ENCODE results near the gene VIT.

VIT gene

DNA sequence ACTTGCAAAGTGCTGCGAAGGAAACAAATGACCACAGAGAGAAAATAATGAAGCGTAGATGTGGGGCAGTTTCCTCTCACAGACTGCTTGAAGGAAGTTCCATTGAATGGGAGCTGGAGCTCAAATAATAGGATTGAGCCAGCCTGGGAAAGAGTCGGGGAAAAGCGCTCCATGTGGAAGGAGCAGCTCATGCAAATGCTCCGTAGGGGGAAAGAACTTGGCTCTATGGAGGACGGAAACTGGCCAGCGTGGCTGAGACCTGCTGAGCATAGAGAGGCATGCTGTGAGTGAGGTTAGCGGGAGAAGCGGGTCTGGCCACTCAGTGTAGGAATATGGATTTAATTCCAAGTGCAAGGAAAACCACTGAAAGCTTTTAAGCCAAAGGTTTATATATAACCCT, 28.6 kb upstream of the VIT start:
- no peak overlapping the region for H3K4me3 ChIP-seq (ENCODE audit: low read depth, low read length)
- TF ChIP-seq, protein P1, sequence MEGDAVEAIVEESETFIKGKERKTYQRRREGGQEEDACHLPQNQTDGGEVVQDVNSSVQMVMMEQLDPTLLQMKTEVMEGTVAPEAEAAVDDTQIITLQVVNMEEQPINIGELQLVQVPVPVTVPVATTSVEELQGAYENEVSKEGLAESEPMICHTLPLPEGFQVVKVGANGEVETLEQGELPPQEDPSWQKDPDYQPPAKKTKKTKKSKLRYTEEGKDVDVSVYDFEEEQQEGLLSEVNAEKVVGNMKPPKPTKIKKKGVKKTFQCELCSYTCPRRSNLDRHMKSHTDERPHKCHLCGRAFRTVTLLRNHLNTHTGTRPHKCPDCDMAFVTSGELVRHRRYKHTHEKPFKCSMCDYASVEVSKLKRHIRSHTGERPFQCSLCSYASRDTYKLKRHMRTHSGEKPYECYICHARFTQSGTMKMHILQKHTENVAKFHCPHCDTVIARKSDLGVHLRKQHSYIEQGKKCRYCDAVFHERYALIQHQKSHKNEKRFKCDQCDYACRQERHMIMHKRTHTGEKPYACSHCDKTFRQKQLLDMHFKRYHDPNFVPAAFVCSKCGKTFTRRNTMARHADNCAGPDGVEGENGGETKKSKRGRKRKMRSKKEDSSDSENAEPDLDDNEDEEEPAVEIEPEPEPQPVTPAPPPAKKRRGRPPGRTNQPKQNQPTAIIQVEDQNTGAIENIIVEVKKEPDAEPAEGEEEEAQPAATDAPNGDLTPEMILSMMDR (IDR thresholded peaks at IDR 0.05; ENCODE audit: low read depth, low read length): no peak

DNA sequence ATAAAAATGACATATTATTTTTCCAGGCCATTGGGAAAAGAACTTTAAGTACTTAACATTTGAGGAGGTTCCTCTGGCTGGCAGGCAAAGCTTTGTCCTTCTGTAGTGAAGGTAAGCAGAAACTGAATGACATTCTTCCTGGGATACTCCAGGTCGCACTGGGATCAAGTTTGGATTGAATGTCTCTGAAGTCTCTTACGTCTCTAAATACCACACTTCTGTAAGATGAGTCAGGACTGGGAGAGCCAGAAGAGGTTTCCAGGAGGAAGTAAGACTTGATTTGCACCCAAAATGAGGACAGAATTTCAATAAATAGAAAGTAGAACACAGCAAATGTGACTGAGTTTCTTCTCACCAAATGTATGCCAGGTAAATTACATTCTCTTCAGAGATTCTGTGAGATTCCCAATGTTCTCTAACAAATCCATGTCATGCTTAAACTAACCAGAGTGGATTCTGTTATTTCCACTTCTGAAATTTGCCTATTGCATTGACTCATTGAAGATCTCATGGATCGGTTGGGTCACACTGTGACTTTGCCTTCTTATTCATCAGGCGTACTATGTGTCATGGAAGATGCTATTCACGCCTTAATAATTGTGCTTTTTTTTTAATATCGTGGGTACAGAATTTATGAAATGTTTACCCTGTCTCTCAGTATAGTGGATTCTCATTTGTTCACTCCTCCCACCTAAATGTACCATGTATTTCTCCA, 25.5 kb upstream of the VIT start:
- H3K4me3 ChIP-seq (ENCODE audit: low read depth, low read length): no peak overlapping the region
- TF ChIP-seq, protein P1 (IDR thresholded peaks at IDR 0.05; ENCODE audit: low read depth, low read length): no peak

DNA sequence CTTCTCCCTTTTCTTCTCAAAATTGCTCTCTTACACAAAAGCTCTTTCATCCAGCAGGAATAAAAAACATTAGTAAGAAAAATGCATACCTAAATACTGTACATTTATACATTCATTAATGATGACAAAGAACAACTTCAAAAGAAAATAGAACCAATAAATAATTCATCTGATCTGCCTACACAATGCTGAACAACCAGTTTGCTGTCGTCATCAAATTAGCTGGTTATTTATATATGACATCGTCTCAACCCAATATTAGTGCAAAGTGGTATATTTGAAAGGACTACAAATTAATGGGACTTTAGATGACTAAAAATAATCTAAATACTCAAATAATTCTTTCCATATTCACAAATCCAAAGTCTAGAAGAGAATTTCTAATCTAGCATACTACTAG, 24.8 kb upstream of the VIT start:
- TF ChIP-seq, protein P1 (IDR thresholded peaks at IDR 0.05; ENCODE audit: low read depth, low read length): no peak
- no peak overlapping the region for H3K4me3 ChIP-seq (ENCODE audit: low read depth, low read length)

DNA sequence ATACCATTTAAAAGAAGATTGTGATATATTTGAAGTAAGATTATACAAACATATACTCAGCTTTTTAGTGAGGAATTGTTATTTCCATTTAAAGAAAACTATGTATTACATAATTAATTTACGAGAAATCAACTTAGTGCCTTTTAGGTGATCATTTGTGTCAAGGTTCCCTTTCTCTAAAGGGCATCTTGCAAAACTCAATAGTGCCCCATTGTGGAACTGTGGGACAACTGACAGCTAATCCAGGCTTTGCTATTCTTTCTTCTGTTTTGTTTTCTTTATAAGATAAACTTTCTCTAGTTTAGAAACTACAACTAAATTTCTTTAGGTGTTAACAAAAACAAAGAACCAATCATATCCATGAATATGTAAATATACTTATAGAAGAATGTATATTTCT, 24.3 kb upstream of the VIT start:
- TF ChIP-seq, protein P1 (IDR thresholded peaks at IDR 0.05; ENCODE audit: low read depth, low read length): peak; percentile 34; the same call in 1 of the 2 replicates

DNA sequence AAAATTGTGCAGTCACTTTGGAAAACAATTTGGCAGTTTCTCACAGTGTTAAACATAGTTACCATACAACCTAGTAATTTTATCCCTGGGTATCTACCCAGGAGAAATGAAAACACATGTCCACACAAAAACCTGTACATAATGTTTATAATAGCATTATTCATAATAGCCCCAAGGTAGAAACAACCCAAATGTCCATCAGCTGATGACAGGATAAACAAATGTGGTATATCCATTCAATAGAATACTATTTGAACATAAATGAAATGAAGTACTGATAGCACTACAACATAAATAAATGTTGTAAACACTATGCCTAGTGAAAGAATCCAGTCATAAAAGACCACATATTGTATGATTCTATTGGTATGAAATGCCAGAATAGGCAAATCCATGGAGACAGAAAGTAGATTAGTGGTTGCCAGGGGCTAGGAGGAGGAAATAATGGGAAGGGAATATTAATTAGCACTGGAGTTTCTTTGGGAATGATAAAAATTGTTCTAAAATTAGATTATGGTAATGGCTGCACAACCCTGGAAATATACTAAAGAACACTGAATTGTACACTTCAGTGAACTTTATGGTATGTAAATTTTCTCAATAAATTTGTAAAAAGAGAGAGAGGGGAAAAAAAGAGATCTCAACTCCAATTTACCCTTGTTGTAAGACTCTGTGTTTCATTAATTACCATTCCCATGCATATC, 20.8 kb upstream of the VIT start:
- TF ChIP-seq, protein P1 (IDR thresholded peaks at IDR 0.05; ENCODE audit: low read depth, low read length): no peak
- no peak overlapping the region for H3K4me3 ChIP-seq (ENCODE audit: low read depth, low read length)

More for the DNA sequence above, 24.3 kb upstream of the VIT start:
- no peak overlapping the region for H3K4me3 ChIP-seq (ENCODE audit: low read depth, low read length)

DNA sequence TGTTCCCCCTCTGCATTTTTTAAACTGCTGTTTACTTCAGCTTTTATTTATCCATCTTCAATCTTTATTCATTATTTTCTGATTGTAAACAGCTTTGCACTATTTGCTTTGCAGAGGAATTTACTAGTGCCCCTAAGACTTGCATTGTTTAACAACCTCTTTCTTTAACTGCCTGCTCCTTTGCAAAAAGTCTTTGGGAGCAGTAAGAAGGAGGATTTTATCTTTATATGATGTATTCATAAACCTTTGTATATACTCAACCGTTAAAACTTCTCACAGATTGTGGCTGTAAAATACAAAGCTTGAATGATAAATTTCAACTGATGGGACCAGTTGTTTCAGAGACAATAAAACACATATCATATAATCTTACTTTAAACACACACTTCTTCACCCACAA, 20.1 kb upstream of the VIT start:
- TF ChIP-seq, protein P1 (IDR thresholded peaks at IDR 0.05; ENCODE audit: low read depth, low read length): no peak

DNA sequence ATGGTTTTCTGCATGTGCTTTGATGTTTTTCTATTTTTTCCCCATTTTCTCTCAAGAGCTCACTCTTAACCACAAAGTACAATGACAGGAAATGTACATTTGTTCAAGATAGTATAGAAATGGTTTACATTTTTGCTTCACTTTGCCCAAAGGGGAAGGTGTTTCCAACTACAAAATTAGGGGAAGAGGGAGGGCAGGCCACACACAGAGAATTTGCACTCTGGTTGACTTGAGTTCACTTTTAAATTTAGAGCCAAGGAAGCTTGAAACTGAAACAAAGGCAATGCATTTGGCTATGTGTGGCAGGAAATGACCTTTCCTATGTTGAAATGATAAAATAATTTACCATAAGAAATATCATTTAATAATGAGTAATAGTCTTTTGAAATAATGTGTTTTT, 19.1 kb upstream of the VIT start:
- no peak overlapping the region for H3K4me3 ChIP-seq (ENCODE audit: low read depth, low read length)
- TF ChIP-seq, protein P1 (IDR thresholded peaks at IDR 0.05; ENCODE audit: low read depth, low read length): no peak

More for the DNA sequence above, 20.1 kb upstream of the VIT start:
- no peak overlapping the region for H3K4me3 ChIP-seq (ENCODE audit: low read depth, low read length)
